Esophagus squamous epithelium (tissue), 5 donors: ENCODE results near the gene STEAP3. TPM values are rescaled to one million over a fixed set of nuclear protein-coding genes. Genes with fewer than 3 reads are reported as not detected.

Source experiments
- DNase-seq: peaks from one replicate; lab custom pipeline; 2025; lab: John Stamatoyannopoulos, UW
- H3K27ac ChIP-seq, 4 donors: fragments of 200-600 bp; sonication (generic); one replicate each; pipeline ENCODE4 v1.5.1; 2016 to 2019; ENCODE audit warnings: mild to moderate bottlenecking in 1 of 4
- H3K27me3 ChIP-seq, 4 donors: fragments of 200-600 bp; sonication (generic); 1 replicate in 3 of 4; 2 replicates in 1 of 4; pipeline versions ENCODE4 v1.5.1 to v1.6.0; 2017 to 2021; ENCODE audit warnings: antibody characterized with exemption in 1 of 4
- H3K36me3 ChIP-seq, 3 donors: fragments of 200-600 bp; sonication (generic); one replicate each; pipeline ENCODE4 v1.5.1; 2016 to 2019
- H3K4me1 ChIP-seq, 3 donors: fragments of 200-600 bp; sonication (generic); one replicate each; pipeline ENCODE4 v1.5.1; 2017 to 2019
- H3K4me3 ChIP-seq, 4 donors: fragments of 200-600 bp; sonication (generic); 1 replicate in 3 of 4; 2 replicates in 1 of 4; pipeline ENCODE4 v1.5.1; 2016 to 2019; ENCODE audit warnings: mild to moderate bottlenecking in 2 of 4, moderate library complexity in 1 of 4
- H3K9me3 ChIP-seq, 3 donors: fragments of 200-600 bp; sonication (generic); one replicate each; pipeline ENCODE4 v1.5.1; 2016 to 2019
- CTCF ChIP-seq, 6 experiments: fragments of 450-650 bp in 4 of 6; fragments of 200-600 bp in 2 of 6; sonication (generic) in 2 of 6; IDR thresholded peaks; one replicate each; pipeline ENCODE4 v1.5.1; 2016 to 2019; ENCODE audit warnings: antibody characterized with exemption in 6 of 6, mild to moderate bottlenecking in 4 of 6, moderate library complexity in 4 of 6
- POLR2A ChIP-seq, 4 donors: fragments of 450-650 bp; IDR thresholded peaks; one replicate each; pipeline ENCODE4 v1.6.1; 2017; ENCODE audit warnings: antibody characterized with exemption in 4 of 4, mild to moderate bottlenecking in 4 of 4, moderate library complexity in 3 of 4
- WGBS, 2 donors: methylation state at CpG; one replicate each; pipeline ENCODE4 v1.1.5; 2018; 5-methylcytosine and 5-hydroxymethylcytosine counted together
- intact Hi-C: fragments of 100-400 bp; cut with DNase I; formaldehyde crosslinking; loops from one replicate; pipeline ENCODE4 v1.15.0; 2022
- total RNA-seq, 4 donors: library from RNA; depleted of rRNA; stranded (reverse); fragments of >200 nt; gene quantifications; one replicate each; pipeline ENCODE4 v1.1.0, GENCODE V29; 2016
- donor health status: DM: yes; HTN: yes; CAD: no.

STEAP3 gene
- total RNA-seq, 4 donors from 2014 or later: 18.1 to 28.8 (median 25.7) TPM

GRCh38 chr2:119221609-119222008 is 2.0 kb upstream of the STEAP3 start:
- WGBS, 2 donors: 63 to 66% methylated on average over 4 to 5 of the region's 5 CpGs
- TF ChIP-seq POLR2A (IDR thresholded peaks at IDR 0.05) (no peak), CTCF (IDR thresholded peaks at IDR 0.05) (no peak)

GRCh38 chr2:119222213-119222612 is 1.4 kb upstream of the STEAP3 start:
- Histone ChIP-seq H3K36me3 (peaks cover 0 to 3% (median 0%) of the 10 kb centered on the region in 3 donors), H3K27me3 (peaks cover 0 to 10% (median 0%) of the 10 kb centered on the region in 4 donors), H3K4me1 (peaks cover 22 to 62% (median 25%) of the 10 kb centered on the region in 3 donors), H3K27ac (no peak overlapping the region), H3K9me3 (no peaks in the 10 kb centered on the region), H3K4me3 (no peak overlapping the region)
- 58% methylated on average over 2 of the region's 2 CpGs; no CpG with 5 or more reads in 1 of the 2 donors for WGBS, 2 donors
- intact Hi-C loops: no loop called here
- TF ChIP-seq POLR2A (IDR thresholded peaks at IDR 0.05) (no peak), CTCF (IDR thresholded peaks at IDR 0.05) (no peak)
- DNase-seq: no peak

More at GRCh38 chr2:119221609-119222008, 2.0 kb upstream of the STEAP3 start:
- no peaks in the 10 kb centered on the region for H3K9me3 ChIP-seq
- no peaks in the 10 kb centered on the region for H3K36me3 ChIP-seq
- H3K27me3 ChIP-seq: peaks cover 0 to 10% (median 0%) of the 10 kb centered on the region in 4 donors
- no peak for DNase-seq
- H3K4me1 ChIP-seq: peaks cover 22 to 67% (median 25%) of the 10 kb centered on the region in 3 donors
- H3K4me3 ChIP-seq: no peak overlapping the region
- intact Hi-C loops: no loop called here
- no peak overlapping the region for H3K27ac ChIP-seq

GRCh38 chr2:119222863-119223520 is 642 bp upstream of the STEAP3 start:
- DNase-seq: no peak
- 75 to 84% methylated on average over 10 to 19 of the region's 22 CpGs for WGBS, 2 donors
- Histone ChIP-seq H3K27ac (peak overlapping the region in 3 of 4 donors; percentile 54 to 70 (median 63)), H3K27me3 (peaks cover 0 to 10% (median 0%) of the 10 kb centered on the region in 4 donors), H3K4me3 (peak overlapping the region; percentile 47 to 85 (median 69)), H3K4me1 (peaks cover 20 to 54% (median 22%) of the 10 kb centered on the region in 3 donors), H3K9me3 (no peaks in the 10 kb centered on the region), H3K36me3 (peaks cover 0 to 7% (median 0%) of the 10 kb centered on the region in 3 donors)
- TF ChIP-seq CTCF (IDR thresholded peaks at IDR 0.05): no peak
- TF ChIP-seq POLR2A (IDR thresholded peaks at IDR 0.05): no peak
- intact Hi-C loops: no loop called here

GRCh38 chr2:119224391-119225104 is 914 bp downstream of the STEAP3 start:
- intact Hi-C loops: no loop called here
- H3K36me3 ChIP-seq: peaks cover 0 to 7% (median 0%) of the 10 kb centered on the region in 3 donors
- peak overlapping the region in 2 of 4 donors; percentile 43 to 63 for H3K27ac ChIP-seq
- peaks cover 0 to 10% (median 0%) of the 10 kb centered on the region in 4 donors for H3K27me3 ChIP-seq
- peak overlapping the region; percentile 47 to 85 (median 69) for H3K4me3 ChIP-seq
- no peaks in the 10 kb centered on the region for H3K9me3 ChIP-seq
- TF ChIP-seq POLR2A (IDR thresholded peaks at IDR 0.05) (no peak), CTCF (IDR thresholded peaks at IDR 0.05) (no peak)
- peaks cover 14 to 38% (median 14%) of the 10 kb centered on the region in 3 donors for H3K4me1 ChIP-seq
- WGBS, 2 donors: 33 to 34% methylated on average over 6 to 7 of the region's 13 CpGs
- DNase-seq: no peak
